Testis (tissue), 2 donors: ENCODE results near the gene NXPH3.

Source experiments
- POLR2A ChIP-seq: fragments of 450-650 bp; IDR thresholded peaks from one replicate; pipeline ENCODE4 v1.6.1; 2017; ENCODE audit warnings: antibody characterized with exemption, mild to moderate bottlenecking, moderate library complexity
- TF ChIP-seq, protein P1 (sequence below), 3 experiments: fragments of 450-650 bp in 2 of 3; fragments of 200-600 bp in 1 of 3; sonication (generic) in 1 of 3; IDR thresholded peaks; one replicate each; pipeline ENCODE4 v1.5.1; 2016 to 2019; ENCODE audit warnings: antibody characterized with exemption in 3 of 3, mild to moderate bottlenecking in 2 of 3, moderate library complexity in 1 of 3

DNA sequence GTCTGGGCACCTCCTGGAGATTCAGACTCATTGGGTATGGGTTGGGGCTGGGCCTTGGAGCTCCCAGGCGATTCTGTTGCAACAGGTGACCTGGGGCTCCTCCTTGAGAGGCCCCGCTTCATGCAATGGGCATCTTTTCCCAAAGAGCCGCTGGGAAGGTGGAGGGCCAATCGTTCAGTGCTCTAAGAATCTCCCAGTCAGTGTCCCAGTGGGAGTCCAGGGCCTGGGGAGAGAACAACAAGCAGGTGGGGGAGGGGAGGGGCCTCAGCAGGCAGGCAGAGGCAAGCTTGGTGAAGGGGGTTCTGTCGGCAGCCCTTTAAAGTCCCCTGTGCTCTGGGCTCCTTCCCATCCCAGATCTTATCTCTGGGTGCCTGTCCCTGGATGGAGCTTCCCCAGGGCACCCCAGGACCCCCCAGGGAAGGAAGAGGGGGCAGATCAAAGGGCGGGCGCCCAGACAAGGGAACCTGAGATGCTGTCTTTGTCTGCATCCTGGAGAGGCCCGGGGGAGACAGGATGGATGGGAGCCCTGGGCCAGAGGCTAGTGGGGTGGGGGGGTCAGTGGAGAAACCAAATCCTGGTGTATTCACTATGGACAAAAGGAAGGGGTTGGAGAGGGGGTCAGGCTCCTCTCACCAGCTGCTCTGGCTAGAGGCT, 30.5 kb upstream of the NXPH3 start:
- TF ChIP-seq POLR2A = no peak
- TF ChIP-seq, protein P1, sequence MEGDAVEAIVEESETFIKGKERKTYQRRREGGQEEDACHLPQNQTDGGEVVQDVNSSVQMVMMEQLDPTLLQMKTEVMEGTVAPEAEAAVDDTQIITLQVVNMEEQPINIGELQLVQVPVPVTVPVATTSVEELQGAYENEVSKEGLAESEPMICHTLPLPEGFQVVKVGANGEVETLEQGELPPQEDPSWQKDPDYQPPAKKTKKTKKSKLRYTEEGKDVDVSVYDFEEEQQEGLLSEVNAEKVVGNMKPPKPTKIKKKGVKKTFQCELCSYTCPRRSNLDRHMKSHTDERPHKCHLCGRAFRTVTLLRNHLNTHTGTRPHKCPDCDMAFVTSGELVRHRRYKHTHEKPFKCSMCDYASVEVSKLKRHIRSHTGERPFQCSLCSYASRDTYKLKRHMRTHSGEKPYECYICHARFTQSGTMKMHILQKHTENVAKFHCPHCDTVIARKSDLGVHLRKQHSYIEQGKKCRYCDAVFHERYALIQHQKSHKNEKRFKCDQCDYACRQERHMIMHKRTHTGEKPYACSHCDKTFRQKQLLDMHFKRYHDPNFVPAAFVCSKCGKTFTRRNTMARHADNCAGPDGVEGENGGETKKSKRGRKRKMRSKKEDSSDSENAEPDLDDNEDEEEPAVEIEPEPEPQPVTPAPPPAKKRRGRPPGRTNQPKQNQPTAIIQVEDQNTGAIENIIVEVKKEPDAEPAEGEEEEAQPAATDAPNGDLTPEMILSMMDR (IDR thresholded peaks at IDR 0.05) = no peak
